ENCODE results near the gene AGAP2.

Gene AGAP2

DNA sequence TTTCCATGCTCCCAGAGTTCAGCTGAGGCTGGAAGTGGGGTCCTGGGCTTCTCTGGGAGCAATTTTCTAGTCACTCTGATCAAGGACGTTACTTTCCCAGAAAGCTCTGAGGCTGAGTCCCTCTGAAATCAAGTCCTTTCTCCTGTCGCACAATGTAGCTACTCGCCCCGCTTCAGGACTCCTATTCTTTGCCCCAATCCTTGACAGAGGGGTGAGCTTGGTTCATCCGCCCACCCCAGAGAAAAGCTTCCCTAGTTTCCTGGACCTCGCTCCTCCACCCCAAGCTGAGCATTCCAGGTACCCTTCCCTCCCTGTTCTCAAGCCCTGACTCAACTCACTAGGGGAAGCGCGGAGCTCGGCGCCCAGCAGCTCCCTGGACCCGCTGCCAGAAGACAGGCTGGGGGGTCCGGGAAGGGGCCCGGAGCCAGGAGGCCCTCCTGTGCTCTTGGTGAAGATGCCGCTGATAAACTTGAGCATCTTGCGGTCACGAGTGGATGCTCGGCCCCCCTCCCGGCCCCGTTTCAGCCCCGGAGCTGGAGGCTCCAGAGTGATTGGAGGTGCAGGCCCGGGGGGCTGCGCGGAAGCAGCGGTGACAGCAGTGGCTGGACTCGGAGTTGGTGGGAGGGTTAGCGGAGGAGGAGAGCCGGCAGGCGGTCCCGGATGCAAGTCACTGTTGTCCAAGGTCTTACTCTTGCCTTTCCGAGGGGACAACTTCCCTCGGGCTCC, 1.6 kb downstream of the AGAP2 start:
- DNase-seq (ENCODE audit: low read depth, low spot score): no peak

- no peak for DNase-seq (ENCODE audit: low read depth, low spot score)
Observed at GRCh38 chr12:57735952-57736740, 2.4 kb downstream of the AGAP2 start.

DNA sequence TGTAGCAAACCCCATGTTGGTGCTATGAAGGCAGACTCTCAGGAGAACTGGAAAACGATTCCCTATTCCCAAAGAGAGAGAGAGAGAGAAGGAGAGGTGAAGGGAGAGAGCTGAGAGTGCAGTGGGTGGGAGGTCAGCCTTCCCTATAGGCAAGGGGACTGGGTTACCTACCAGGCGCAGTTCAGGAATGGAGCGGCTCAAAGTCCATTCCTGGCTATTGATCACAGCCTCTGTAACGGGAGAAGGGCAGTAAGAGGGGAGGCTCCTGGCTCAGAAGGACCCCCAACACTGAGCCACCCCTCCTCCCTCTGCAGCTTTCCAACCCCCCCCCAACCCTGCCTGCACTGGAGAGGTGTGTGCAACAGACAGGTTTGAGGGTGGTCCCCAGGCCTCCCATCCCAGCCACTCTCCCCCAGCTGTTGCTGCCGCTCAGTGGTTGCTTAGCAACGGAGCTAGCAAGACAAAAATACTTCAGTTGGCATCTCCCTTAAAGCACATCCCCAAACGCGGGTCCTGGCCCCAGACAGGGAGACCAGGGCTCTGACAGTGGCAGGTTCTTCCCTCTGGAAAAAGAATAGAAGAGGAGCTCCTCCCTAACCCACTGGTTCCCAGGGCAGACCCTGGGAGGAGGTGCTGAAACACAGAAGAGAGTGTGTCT, 3.2 kb downstream of the AGAP2 start:
- DNase-seq (ENCODE audit: low read depth, low spot score): no peak

DNA sequence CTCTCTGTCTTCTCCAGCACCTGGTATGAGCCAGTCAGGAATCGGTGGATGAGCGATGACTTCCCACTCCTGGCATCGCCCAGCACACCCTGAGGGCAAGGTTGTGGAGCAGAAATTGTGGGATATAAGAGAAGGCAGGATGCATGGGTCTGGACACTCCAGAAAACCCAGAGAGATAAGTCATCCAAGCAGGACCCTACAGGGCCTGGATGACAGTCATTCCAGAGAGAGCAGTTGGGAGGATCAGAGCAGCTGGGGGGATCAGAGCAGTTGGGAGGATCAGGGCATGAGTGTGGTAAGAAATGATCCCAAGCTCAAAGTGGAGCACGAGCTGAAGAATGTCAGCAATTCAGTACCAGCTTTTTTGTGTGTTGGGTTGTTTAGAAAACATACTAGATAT, 4.0 kb downstream of the AGAP2 start:
- DNase-seq (ENCODE audit: low read depth, low spot score): no peak

DNA sequence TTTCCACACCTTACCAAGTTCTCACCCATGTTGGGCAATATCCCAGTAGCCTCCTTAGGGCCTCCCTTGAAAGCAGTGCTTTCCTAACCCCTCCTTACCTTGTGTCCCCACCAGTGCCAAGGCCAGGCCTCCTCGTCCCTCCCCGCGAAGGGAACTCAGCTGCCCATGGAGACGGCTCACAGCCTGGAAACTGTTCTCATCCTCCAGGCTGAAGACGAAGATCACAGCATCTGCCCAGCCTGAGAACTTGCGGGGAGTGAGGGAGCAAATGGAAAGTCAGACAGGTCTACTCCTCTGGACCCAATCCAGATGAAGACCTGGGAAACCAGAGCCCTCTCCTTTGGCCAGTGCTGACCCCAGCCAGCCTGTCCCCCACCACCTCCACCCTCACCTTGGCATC, 4.6 kb downstream of the AGAP2 start:
- DNase-seq (ENCODE audit: low read depth, low spot score): no peak

- no peak for DNase-seq (ENCODE audit: low read depth, low spot score)
Observed at GRCh38 chr12:57732726-57733593, 5.6 kb downstream of the AGAP2 start.

- DNase-seq (ENCODE audit: low read depth, low spot score): no peak
Observed at GRCh38 chr12:57732270-57732669, 6.3 kb downstream of the AGAP2 start.

DNA sequence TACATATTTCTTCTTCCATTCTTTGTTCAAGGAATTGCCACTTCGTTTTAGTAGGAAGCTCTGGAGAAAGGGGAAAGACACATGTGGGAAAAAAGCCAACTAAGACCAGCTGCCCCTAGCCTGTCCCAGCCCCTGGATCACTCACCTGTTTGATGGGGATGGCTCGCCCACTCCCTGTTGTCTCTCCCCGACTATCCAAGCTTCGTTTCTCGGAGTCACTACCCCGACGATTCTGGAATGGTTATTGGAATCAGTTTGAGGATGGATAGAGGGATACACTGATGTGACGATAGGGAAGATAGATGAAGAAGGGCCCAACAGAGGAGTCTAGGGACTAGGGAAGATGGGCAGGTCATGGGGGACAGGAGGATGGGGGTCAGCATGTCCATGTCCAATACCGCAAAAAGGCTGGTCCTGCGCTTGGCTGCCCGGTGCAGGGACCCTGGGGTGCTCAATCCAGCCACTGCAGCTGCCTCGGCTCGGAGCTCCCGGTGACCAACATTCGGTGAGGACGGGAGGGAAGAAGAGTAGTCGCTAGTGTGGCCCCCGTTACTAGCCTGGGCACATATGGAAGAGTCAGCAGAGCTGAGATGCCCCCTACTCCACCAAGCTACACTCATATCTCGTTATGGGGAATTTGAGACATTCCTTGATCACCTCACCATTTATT, 7.0 kb downstream of the AGAP2 start:
- DNase-seq (ENCODE audit: low read depth, low spot score): no peak

DNA sequence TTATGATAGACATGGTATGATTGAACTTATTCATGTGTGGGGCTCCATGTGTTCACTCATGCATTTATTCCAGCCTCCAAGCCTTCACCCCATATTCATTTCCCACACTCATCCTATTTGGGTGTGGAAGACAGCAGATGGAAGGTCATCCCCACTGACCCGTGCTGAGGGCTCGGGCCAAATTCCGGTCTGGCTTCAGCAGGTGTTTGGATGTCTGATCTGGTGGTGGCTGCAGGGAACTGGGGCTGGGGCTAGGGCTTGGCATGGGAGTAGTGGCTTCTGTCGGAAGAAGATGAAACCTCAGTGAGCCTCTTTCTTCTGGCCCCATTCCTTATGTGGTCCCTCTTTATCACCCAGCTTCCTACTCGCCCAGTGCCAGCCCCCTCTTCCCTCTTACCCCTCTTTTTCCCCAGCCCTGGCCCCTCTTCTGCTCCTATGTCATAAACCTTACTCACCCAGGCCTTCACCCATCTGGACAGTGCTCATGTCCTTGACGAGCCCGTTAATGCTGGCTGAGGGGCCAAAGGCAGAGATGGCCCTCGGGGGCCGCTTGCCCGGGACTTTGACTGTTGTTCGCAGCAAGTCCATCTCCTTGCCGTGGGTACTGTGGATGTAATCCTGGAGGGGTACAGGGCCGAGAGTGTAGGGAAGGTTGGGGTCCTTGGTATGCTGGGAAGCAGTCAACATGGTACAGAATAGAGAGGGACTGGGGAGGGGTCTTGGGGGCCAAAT, 8.0 kb downstream of the AGAP2 start:
- DNase-seq (ENCODE audit: low read depth, low spot score): no peak

GRCh38 chr12:57729321-57729844, 9.2 kb downstream of the AGAP2 start:
- DNase-seq (ENCODE audit: low read depth, low spot score): no peak

DNA sequence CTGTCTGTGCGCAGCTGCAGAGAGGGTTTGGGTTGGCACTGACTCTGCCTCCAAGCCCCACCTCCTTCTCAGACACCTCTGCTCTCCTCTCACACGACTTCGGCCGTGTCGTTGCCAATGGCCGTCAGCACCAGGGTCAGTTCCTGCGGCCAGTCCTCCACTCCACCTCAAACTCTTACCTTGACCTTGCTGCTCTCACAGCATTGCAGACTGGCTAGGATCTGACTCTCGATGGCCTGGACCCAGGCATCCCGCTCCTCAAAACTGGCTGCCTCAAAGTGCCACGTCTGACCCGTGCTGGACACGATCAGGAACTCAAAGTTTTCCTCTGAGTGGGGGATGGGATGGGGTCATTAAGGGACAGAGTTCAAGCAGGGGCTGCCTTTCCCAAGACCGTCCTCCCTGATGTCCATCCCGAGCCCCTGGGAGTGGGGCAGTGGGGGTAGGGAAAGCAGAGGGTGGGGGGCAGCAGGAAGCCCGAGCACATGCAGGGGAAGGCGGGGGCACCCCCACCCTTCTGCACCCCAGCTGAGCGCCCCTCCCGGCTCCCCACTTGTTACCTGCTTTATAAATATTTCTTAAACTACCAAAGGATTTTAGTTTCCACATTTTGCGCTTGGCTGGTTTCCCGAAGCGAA, 10.7 kb downstream of the AGAP2 start:
- no peak for DNase-seq (ENCODE audit: low read depth, low spot score)

- no peak for DNase-seq (ENCODE audit: low read depth, low spot score)
Observed at GRCh38 chr12:57726884-57727757, 11.4 kb downstream of the AGAP2 start.

- DNase-seq (ENCODE audit: low read depth, low spot score): no peak
Observed at GRCh38 chr12:57726151-57726883, 12.2 kb downstream of the AGAP2 start.

- DNase-seq (ENCODE audit: low read depth, low spot score): no peak
Observed at GRCh38 chr12:57725851-57726150, 12.7 kb downstream of the AGAP2 start.

DNA sequence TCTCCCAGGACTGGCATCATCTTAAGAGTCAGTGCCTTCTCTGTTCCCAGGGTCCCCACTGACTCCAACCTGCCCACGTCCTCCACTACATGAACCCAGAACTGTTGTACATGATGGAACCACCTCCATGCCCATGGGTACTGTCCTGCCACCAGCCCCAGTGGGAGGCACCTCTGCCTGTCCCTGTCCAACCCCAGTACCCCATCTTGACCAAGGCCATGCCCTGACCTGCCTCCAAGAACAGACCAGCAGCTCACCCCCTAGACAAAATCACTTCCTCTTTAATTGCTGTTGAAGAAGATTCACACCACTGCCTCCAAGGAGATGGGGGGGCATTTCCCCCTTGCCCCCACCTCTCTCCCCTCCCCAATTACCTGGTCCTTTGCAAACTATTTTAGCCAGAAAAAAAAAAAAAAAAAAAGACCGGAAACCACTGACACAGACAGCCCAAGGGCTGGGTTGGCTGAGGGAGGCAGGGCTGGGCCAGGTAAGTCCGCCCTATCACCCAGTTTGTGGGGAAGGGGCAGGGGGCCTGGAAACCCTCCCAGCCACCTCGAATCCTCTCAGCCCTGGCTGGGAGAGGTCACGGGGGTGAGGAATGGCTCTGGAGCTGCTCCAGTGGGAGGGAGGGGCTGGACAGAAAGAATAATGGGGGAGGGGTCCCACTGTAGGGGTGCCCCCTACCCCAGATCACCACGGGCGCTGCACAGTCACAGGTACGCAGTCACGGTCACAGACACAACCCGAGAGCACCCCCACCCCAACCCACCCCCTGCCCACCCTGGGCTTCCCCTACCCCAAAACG, 13.4 kb downstream of the AGAP2 start:
- no peak for DNase-seq (ENCODE audit: low read depth, low spot score)

GRCh38 chr12:57724003-57724935, 14.3 kb downstream of the AGAP2 start:
- DNase-seq (ENCODE audit: low read depth, low spot score): no peak

Measured in activated naive CD8-positive, alpha-beta T cell treated with anti-CD3 and anti-CD28 coated beads, Interleukin-2, amount 50 U/mL, for 16 hours (primary cell).